ENCODE results near the gene NFATC1.

Gene NFATC1

DNA sequence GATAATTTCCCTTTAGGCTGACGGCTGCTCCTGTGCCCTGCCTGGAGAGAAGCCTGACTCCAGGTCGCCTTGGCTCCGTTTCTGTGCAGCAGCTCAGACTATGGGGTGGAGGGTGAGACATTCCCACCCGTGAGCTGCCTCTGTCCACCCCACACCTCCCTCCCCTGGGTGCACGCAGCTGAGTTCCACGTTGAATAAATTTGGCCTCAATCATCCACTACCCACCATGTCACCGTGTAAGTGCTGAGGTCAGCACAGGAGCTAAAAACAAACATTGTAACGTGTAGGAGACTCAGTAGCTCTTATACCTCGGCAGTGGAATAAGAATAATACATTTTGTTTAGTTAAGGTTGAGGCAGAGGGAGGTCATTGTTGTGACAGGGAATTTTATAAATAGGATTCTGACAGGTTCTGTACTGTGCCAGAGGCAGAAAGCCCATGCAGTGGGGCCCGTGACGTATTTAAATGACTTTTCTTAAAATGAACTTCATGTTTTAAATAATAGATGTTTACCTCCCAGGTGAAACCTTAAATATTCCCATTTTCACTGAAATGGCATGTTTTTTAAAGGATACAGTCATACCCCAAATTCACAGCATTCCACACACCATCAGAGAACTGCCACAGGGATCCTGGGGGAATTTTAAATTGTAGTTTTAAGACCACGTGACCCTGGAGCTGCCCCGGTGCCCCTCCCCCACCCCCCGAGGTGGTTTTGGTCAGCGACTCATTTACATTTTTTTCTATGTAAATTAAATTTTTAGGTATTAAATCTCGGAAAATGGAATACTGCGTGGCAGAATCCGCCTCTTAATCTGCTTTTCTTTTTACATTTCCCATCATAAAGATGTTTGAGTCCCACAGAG lies 50.2 kb downstream of the NFATC1 start:
- no peak for DNase-seq

GRCh38 chr18:79446931-79447330 lies 51.2 kb downstream of the NFATC1 start:
- DNase-seq, result no peak

- DNase-seq, result no peak
Measured at GRCh38 chr18:79447703-79448367, 52.1 kb downstream of the NFATC1 start.

DNA sequence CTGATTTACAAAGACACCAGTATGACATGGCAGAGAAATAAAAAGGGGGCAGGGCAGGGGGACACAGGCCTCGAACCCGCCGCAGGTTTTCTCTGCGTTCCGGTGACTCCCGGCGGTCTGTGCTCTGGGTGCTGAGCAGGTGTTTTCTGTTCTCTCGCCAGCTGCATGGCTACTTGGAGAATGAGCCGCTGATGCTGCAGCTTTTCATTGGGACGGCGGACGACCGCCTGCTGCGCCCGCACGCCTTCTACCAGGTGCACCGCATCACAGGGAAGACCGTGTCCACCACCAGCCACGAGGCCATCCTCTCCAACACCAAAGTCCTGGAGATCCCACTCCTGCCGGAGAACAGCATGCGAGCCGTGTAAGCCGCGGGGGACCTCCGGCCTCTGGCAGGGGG lies 52.9 kb downstream of the NFATC1 start:
- DNase-seq, result no peak

DNA sequence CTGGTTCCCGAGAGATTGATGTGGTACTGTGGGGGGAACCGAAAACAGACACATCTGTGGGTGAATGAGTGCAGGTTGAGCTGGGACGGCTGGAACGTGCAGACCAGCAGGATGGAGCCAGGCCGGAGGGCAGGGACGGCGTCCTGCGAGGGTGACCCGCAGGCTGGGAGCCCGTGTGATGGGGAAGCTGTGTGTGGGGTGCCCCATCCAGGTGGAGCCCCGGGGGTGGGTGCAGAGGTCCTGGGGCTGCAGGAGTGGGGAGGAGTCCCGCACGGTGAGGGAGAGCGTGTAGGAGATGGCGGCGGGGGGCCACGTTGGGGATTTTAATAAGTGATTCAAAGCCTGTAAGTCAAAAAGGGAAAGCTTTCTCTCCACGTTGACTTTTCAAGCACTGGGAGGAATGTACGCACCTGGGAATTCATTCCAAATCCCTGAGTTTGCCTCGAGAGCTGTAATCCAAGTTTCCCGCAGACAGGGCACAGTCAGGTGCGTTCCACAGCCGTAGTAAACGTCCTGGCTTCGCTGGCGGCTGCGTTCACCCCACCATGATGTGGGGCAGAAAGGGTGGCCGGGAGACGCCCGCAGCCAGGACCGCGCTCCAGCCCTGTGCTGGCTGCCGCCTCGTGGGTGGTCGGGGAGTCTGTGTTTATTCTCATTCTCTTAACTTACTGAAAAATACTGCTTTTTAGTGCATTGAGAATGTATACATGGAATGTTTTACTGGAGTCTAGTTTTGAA lies 54.0 kb downstream of the NFATC1 start:
- no peak for DNase-seq

DNA sequence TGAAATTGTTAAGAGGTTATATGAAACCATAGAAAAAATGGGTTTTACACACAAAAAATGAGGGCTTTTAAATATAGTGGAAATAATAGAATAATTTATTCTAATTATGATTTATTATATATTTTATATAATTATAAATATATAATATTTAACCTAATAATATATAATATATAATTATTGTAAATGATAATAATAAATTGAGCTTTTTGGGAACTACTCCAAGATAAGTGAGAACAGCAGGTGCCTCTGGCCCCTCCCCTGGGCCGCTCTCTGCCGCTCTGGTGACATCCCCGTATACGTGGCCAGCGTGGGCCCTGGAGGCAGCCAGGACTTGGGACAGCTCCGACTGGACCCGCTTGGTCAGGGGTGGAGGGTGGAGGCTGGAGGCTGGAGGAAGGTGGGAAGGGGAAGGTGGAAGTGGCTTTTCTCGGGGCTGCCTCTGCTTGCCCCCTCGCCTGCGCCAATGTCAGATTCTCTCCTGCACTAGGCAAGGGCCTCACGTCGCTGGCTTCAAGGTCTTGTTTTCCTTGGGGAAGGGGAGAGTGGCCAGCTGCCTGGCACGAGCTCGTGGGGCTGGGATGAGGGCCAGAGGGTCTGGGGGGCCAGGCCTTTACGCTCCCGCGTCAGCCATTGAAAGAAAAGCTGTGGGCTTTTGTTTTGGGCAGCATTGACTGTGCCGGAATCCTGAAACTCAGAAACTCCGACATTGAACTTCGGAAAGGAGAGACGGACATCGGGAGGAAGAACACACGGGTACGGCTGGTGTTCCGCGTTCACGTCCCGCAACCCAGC lies 54.8 kb downstream of the NFATC1 start:
- no peak for DNase-seq

- no peak for DNase-seq
Measured at GRCh38 chr18:79451237-79452125, 55.8 kb downstream of the NFATC1 start.

GRCh38 chr18:79452190-79452990 lies 56.7 kb downstream of the NFATC1 start:
- DNase-seq, result no peak

GRCh38 chr18:79452991-79453645 lies 57.4 kb downstream of the NFATC1 start:
- no peak for DNase-seq

DNA sequence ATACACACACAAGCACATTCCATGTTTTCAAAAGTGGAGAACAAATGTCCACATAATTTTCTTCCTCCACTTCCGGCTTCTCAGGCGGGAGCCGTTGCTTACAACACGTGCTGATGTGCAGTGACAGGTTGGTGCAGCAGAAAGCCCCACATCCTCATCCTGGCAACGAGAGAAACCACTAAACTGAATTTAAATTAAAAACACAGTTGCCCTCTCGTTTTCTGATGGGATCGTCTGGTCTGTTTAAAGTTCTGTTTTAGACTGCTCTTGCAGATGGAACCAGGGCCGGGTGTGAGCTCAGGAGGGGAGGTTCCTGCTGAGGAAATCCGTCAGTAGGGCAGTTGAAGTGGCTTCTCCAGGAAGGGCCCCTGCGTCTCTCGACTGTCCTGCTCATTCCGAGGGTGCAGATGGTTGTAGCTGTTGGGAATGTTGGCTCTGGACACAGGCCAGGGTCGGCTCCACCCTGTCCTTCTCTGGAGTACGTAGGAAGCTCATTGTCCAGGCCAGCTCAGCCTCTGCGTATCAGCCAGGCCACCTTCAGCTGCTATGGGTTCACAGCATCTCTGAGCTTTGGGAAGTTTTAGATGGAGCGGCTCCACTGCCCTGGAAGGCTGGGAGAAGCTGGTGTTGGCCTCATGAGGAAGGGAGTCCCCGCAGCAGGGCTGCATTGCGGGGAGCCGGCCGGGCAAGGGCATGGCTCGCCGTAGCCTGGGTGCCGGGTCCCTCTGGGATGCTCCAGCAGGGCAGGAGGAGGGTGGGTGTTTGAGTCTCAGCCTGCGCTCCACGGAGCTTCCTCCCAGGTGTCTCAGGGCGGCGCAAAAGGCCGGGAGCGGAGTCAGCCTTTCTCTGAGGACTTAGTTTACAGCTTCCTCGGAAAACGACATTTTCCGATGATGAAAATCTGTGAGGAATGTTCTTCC lies 58.3 kb downstream of the NFATC1 start:
- DNase-seq, result no peak

DNA sequence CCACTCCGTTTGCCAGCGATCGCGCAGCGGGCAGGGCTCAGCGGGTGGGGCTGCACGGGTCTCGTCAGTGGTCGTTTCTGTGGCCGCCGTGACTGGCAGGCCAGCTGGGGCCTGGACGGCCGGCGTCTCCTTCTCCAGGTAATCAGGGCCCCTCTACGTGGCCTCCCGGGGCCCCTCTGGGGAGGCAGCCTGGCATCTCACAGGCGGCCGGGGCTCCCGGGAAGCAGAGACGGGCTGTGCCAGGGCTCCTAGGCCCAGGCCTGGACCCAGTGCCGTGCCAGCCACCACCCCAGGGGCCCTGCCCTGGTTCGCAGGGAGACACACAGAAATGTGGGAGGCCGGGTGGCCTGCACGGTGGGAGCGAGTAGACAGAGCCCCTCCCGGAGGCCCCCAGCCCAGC lies 59.5 kb downstream of the NFATC1 start:
- no peak for DNase-seq

- no peak for DNase-seq
Measured at GRCh38 chr18:79456105-79456980, 60.6 kb downstream of the NFATC1 start.

DNA sequence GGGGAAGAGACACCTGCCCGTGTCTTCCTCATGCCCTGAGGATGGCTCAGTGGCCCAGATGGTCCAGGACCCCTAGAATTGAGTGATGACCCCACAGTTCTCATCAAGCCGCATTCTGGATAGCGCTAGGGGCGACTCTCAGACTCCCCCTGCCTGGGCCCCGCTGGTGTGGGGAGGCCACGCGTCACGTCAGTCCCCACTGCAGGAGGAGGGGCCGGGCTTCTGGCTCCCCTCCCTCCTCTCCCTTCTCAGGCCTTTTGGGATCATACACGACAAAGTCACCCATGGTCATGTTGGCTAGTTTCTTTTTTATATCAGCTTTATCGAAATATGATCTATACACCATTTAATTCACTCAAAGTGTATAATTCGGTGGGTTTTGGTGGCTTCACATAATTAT lies 61.5 kb downstream of the NFATC1 start:
- DNase-seq, result no peak

GRCh38 chr18:79457652-79458051 lies 61.9 kb downstream of the NFATC1 start:
- DNase-seq, result no peak

- no peak for DNase-seq
Measured at GRCh38 chr18:79458131-79458838, 62.6 kb downstream of the NFATC1 start.

- DNase-seq, result no peak
Measured at GRCh38 chr18:79458917-79459803, 63.4 kb downstream of the NFATC1 start.

Data from bone marrow (tissue), 2 donors.